Measurements from ENCODE around the gene CCDC88B.
"Not testable (repeated sequence)": the region's sequence is repeated elsewhere in the genome, so short reads cannot be mapped to it uniquely, and the experiment has no call there.

Gene CCDC88B

DNA sequence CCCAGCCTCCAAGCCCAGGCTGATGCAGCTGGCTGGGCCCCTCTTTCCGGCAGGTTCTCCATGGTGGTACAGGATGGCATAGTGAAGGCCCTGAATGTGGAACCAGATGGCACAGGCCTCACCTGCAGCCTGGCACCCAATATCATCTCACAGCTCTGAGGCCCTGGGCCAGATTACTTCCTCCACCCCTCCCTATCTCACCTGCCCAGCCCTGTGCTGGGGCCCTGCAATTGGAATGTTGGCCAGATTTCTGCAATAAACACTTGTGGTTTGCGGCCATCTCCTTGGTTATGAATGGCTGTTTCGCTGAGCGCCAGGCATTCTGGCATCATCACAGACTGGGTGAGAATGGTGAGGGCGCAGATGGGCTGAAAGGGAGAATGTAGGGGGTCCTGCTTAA is 18.5 kb upstream of the CCDC88B start:
- DNase-seq = no peak

DNA sequence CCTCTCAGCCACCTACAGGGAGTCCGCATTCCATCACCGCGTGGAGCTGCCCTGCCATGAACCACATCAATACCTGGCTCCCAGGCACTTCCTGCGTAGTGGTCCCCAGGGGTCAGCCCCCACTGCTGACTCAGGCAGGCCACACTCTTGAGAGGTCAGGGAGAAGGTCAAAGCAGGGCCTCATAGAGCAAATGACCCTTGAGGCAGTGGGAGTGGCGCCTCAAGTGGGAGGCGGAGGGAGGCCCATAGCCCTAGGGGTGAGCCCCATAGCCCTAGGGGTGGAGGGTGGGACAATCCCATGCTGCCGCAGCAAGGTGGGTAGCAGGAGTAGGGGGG is 17.1 kb upstream of the CCDC88B start:
- DNase-seq = no peak

GRCh38 chr11:64323373-64323772 is 16.6 kb upstream of the CCDC88B start:
- DNase-seq = no peak

DNA sequence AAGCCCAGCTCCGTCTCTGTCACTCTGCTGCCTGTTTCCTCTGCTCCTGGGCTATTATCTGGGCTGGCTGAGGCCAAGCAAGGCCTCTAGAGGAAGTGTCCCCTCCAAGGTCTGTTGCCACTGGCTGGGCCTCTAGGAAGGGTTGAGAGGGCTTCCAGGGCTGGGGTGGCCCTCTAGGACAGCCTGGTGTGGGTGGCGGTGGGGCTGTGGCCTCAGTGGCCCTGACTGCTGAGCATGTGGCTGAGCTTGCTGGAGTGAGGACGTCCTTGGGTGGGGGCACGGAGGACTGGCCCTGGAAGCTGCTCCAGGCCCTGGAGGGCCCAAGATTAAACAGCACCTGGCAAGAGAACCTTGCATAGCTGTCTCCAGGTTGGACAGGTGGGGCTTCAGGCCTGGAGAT is 16.0 kb upstream of the CCDC88B start:
- not testable (repeated sequence) for DNase-seq

GRCh38 chr11:64324692-64325469 is 15.1 kb upstream of the CCDC88B start:
- no peak for DNase-seq

DNA sequence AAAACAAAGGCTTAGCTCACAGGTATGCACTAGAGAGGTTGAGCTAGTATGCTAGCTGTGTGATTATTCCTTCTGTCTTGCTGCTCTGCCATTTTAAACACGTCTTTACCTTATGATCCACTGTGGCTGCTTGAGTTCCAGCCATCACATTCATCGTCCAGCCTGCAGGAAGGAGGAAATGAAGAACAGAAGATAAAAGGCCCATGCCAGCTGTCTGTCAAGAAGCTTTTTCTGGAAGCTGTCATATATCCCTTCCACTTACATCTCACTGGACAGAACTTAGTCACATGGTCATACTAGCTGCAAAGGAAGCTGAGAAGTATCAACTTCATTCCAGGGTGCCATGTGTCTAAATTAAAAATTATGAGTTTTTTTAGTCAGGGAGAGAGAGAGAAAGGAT is 12.6 kb upstream of the CCDC88B start:
- no peak for DNase-seq

DNA sequence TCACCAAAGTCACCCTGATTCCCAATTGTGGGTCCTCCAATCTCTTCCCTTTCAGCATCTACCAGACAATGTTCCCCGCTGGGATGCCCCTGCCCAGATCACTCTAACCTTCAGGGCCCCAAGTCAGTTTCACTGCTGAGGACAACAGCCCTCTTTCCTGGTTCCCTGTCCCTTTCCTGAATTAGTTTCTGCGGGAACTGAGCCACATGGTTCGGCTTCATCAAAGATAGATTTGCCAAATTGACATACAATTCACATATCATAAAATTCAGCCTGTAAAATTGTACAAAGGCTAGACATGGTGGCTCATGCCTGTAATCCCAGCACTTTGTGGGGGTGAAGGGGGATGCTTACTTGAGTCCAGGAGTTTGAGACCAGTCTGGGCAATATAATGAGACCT is 12.0 kb upstream of the CCDC88B start:
- DNase-seq = no peak

GRCh38 chr11:64330888-64331287 is 9.1 kb upstream of the CCDC88B start:
- no peak for DNase-seq

- DNase-seq = no peak
Measured at GRCh38 chr11:64331569-64332371, 8.2 kb upstream of the CCDC88B start.

DNA sequence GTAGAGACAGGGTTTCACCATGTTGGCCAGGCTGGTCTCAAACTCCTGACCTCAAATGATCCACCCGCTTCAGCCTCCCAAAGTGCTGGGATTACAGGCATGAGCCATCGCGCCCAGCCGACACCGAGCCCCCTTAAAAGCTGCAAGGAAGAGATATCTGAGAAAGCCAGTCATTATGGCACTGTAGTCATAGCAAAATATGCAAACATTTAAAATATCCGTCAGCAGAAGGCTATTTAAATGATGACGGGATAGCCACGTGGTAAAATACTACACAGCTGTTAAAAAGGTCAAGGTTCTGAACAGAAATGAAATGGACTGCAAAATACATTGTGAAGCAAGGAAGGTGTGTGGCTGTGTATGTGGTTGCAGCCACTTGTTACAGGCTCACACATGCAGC is 6.4 kb upstream of the CCDC88B start:
- no peak for DNase-seq

DNA sequence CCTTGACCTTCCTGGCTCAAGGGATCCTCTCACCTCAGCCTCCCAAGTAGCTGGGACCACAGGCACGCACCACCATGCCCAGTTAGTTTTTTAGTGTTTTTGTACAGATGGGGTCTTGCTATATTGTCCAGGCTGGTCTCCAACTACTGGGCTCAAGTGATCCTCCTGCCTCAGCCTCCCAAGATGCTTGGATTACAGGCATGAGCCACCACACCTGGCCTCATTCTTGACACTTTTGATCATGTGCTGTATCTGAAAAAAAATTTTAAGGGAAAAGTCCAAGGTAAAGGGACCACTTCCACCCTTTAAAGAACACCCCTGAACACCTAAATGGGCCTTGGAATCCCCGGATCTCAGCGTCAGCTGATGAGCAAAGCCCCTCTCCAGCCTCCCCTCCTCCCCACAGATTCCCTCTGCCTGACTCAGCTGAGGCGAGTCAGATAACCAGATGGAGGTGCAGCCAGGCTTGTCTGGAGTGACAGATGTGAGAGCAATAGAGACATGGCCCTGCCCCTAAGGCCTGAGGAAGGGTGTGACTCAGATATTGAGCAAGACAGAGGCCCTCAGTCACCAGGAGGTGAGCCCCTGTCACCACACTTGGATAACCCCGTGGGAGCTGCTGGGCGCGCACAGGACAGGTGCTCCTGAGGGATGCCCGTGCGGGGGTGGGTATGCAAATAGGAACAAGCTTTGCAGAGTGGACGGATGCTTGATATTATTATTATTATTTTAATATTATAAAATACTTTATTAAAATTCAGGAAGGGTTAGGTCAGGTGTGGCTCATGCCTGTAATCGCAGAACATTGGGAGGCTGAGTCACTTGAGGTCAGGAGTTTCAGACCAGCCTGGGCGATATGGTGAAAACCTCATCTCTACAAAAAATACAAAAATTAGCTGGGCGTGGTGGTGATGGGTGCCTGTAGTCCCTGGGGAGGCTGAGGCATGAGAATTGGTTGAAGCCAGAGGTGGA is 5.0 kb upstream of the CCDC88B start:
- DNase-seq = no peak

DNA sequence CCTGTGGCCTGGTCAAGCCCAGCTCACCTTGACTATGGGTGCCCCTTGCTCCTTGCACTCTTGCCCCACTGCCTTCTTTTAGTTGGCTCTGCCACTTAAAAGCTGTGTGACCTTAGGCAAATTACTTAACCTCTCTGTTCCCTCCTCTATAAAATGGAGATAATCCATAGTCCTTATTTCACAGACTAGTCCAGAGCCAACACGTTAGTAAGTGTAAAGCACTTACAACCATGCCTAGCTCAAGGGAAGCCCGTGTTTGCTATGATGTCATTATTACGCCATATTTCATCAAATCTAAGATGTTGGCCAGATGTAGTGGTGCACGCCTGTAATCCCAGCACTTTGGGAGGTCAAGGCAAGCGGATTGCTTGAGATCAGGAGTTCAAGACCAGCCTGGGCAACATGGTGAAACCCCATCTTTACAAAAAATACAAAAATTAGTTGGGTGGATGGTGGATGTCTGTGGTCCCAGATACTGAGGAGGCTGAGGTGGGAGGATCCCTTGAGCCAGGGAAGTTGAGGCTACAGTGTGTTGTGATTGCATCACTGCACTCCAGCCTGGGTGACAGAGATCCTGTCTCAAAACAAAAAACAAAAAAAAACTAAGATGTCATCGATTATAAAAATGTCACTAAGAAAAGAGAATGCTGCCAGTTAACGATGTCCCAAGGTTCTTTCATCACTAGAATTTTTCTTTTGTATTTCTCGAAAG is 2.3 kb upstream of the CCDC88B start:
- DNase-seq = no peak

DNA sequence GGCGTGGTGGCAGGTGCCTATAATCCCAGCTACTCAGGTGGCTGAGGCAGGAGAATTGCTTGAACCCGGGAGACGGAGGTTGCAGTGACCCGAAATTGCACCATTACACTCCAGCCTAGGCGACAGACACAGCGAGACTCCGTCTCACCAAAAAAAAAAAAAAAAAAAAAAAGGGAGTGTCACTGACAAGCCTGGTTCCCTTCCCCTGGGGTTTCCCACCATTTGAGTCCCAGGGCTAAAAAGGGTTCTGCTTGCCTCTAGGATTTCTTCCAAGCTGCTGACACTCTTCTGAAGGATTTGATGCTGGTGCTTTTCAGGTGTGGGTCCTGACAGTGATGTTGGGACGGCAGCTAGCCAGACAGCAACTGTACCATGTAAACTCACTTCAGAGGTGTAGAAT is 1.3 kb upstream of the CCDC88B start:
- no peak for DNase-seq

DNA sequence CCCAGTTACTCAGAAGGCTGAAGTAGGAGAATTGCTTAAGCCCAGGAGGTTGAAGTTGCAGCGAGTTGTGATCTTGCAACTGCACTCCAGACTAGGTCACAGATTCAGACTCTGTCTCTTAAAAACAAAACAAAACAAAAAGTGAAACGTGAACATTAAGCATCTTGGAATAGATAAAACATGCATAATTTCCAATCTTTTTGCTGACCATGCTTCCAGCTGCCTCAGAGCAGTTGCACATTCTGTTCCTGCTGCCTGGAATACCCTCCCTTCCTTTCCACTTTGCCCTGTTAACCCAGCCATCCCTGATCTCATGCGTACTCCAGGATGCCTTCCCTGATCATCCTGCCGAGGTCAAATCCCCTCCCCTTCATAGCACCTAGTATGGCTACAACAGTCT is 718 bp upstream of the CCDC88B start:
- no peak for DNase-seq

DNA sequence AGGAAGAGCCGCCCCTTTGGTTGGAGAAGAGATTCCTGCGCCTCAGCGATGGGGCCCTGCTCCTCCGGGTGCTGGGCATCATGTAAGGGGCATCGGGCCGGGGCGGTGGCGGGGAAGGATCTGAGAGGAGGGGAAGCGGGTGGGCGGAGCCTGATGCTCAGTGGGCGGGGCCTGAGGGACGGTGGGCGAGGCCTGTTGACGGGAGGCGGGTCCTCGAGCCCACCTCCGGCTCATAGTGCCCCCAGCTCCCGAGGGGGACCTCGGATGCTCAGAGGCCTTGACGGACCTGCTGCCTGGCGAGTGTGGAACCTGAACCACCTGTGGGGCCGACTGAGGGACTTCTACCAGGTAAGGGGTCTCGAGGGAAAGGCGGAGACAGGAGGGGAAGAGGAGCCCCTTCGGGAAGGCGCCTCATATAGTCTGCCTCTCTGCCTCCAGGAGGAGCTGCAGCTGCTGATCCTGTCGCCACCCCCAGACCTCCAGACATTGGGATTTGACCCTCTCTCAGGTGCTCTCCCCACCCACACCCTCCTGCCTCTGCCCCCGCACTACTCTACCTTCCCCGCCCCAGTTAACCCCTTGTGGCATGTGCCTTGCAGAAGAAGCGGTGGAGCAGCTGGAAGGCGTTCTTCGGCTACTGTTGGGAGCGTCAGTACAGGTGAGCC is 799 bp downstream of the CCDC88B start:
- DNase-seq = no peak

GRCh38 chr11:64341429-64341828 is 1.4 kb downstream of the CCDC88B start:
- DNase-seq = no peak

DNA sequence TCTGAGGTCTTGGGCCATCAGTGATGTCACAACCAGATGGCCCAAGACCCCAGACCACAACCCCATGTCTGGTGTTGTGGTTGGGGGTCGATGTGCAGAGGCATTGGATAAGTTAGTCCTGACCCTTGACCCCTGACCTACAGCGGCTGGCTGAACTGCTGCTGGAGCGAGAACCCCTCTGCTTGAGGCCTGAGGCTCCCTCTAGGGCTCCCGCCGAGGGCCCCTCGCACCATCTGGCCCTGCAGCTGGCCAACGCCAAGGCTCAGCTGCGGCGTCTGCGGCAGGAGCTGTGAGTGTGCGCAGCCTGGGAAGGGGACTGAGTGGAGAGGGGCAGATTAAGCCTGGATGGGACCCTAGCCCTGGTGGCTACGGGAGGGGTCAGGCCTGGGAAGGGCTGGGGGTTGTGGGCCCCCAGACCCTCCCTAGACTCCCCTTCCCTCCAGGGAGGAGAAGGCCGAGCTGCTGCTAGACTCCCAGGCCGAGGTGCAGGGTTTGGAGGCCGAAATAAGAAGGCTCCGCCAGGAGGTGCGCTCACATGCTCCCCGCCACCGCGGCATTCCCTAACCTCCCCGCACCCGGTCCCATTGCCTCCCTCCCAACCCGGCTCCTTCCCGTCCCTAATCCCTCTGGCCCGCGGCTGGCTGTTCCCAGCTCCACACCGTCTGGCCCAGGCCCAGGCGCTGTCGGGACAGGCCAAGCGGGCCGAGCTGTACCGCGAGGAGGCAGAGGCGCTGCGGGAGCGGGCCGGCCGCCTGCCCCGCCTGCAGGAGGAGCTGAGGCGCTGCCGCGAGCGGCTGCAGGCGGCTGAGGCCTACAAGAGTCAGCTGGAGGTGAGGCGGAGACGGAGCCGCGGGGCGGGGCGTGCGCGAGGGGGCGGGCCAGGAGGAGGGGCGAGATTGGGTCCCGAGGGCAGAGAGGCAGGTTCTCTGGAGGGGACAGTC is 2.1 kb downstream of the CCDC88B start:
- DNase-seq = no peak

GRCh38 chr11:64342869-64343745 is 3.1 kb downstream of the CCDC88B start:
- DNase-seq = no peak

DNA sequence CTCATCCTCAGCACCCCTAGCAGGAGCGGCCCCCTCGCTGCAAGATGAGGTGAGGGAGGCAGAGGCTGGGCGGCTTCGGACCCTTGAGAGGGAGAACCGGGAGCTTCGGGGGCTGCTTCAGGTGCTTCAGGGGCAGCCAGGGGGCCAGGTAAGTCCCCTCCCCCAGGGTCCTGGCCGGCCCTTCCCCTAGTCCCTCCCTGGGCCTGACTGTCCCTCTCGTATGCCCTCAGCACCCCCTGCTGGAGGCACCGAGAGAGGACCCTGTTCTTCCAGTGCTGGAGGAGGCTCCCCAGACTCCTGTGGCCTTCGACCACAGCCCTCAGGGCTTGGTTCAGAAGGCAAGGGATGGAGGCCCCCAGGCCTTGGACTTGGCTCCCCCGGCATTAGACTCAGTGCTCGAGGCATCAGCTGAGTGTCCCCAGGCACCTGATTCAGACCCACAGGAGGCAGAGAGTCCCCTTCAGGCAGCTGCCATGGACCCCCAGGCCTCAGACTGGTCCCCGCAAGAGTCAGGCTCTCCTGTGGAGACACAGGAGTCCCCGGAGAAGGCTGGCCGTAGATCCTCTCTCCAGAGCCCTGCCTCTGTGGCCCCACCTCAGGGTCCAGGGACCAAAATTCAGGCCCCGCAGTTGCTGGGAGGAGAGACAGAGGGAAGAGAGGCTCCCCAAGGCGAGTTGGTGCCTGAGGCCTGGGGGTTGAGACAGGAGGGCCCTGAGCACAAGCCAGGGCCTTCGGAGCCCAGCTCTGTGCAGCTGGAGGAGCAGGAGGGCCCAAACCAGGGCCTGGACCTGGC is 4.0 kb downstream of the CCDC88B start:
- DNase-seq = no peak

Data from NCI-H2227 treated with DMSO at 0.1 percent for 48 hours (cell line).